ENCODE data around the gene INMT.

GRCh38 chr7:30787486-30787885, 35.6 kb downstream of the INMT start:
- TF ChIP-seq POLR2A (IDR thresholded peaks at IDR 0.05) (no peak), CTCF (IDR thresholded peaks at IDR 0.05 in 8 of 11, conservative IDR thresholded peaks at IDR 0.05 in 3 of 11) (no peak), POLR2AphosphoS5 (IDR thresholded peaks at IDR 0.05) (no peak)
